ENCODE results near the gene ABCG1.

ABCG1 gene

GRCh38 chr21:42214081-42214750 is 4.7 kb upstream of the ABCG1 start:
- in situ Hi-C loops (cut with HindIII; ENCODE audit: low sequenced_read_pairs) = no loop called here

GRCh38 chr21:42214921-42215320 is 4.0 kb upstream of the ABCG1 start:
- in situ Hi-C loops (cut with HindIII; ENCODE audit: low sequenced_read_pairs) = no loop called here

GRCh38 chr21:42215942-42216725 is 2.8 kb upstream of the ABCG1 start:
- in situ Hi-C loops (cut with HindIII; ENCODE audit: low sequenced_read_pairs) = no loop called here

GRCh38 chr21:42216726-42217572 is 2.0 kb upstream of the ABCG1 start:
- in situ Hi-C loops (cut with HindIII; ENCODE audit: low sequenced_read_pairs) = no loop called here

- in situ Hi-C loops (cut with HindIII; ENCODE audit: low sequenced_read_pairs) = no loop called here
Measured at GRCh38 chr21:42219606-42220137, 732 bp downstream of the ABCG1 start.

- in situ Hi-C loops (cut with HindIII; ENCODE audit: low sequenced_read_pairs) = no loop called here
Measured at GRCh38 chr21:42220138-42220701, 1.3 kb downstream of the ABCG1 start.

- in situ Hi-C loops (cut with HindIII; ENCODE audit: low sequenced_read_pairs) = no loop called here
Measured at GRCh38 chr21:42221581-42222345, 2.8 kb downstream of the ABCG1 start.

GRCh38 chr21:42222386-42222785 is 3.4 kb downstream of the ABCG1 start:
- in situ Hi-C loops (cut with HindIII; ENCODE audit: low sequenced_read_pairs) = no loop called here

- in situ Hi-C loops (cut with HindIII; ENCODE audit: low sequenced_read_pairs) = no loop called here
Measured at GRCh38 chr21:42222821-42223390, 4.0 kb downstream of the ABCG1 start.

- in situ Hi-C loops (cut with HindIII; ENCODE audit: low sequenced_read_pairs) = no loop called here
Measured at GRCh38 chr21:42223826-42224575, 5.1 kb downstream of the ABCG1 start.

GRCh38 chr21:42225042-42225441 is 6.1 kb downstream of the ABCG1 start:
- in situ Hi-C loops (cut with HindIII; ENCODE audit: low sequenced_read_pairs) = no loop called here

GRCh38 chr21:42225571-42226155 is 6.7 kb downstream of the ABCG1 start:
- in situ Hi-C loops (cut with HindIII; ENCODE audit: low sequenced_read_pairs) = no loop called here

GRCh38 chr21:42226626-42227025 is 7.7 kb downstream of the ABCG1 start:
- in situ Hi-C loops (cut with HindIII; ENCODE audit: low sequenced_read_pairs) = no loop called here

- in situ Hi-C loops (cut with HindIII; ENCODE audit: low sequenced_read_pairs) = no loop called here
Measured at GRCh38 chr21:42227909-42228708, 9.2 kb downstream of the ABCG1 start.

GRCh38 chr21:42228709-42229220 is 9.8 kb downstream of the ABCG1 start:
- in situ Hi-C loops (cut with HindIII; ENCODE audit: low sequenced_read_pairs) = no loop called here

GRCh38 chr21:42229676-42230075 is 10.7 kb downstream of the ABCG1 start:
- in situ Hi-C loops (cut with HindIII; ENCODE audit: low sequenced_read_pairs) = no loop called here

- in situ Hi-C loops (cut with HindIII; ENCODE audit: low sequenced_read_pairs) = no loop called here
Measured at GRCh38 chr21:42230178-42230577, 11.2 kb downstream of the ABCG1 start.

- in situ Hi-C loops (cut with HindIII; ENCODE audit: low sequenced_read_pairs) = no loop called here
Measured at GRCh38 chr21:42230636-42231035, 11.7 kb downstream of the ABCG1 start.
